GM12864 (cell line): ENCODE measurements around the gene PCLO.
"Not testable (repeated sequence)": the region's sequence is repeated elsewhere in the genome, so short reads cannot be mapped to it uniquely, and the experiment has no call there.

Source experiments
- DNase-seq: peaks from one replicate; pipeline ENCODE4 v3.0.0-alpha.2; 2011; ENCODE audit warnings: low read depth
- H3K4me3 ChIP-seq: 2 replicates; pipeline ENCODE4 v1.5.1; 2011; ENCODE audit warnings: mild to moderate bottlenecking, low read depth, low read length, control low read depth
- CTCF ChIP-seq: IDR thresholded peaks from 2 replicates; pipeline ENCODE4 v1.5.1; 2011; ENCODE audit warnings: low read depth, mild to moderate bottlenecking, moderate library complexity, low read length, control low read depth, inconsistent platforms; ENCODE audit errors: missing control alignments

The PCLO gene

DNA sequence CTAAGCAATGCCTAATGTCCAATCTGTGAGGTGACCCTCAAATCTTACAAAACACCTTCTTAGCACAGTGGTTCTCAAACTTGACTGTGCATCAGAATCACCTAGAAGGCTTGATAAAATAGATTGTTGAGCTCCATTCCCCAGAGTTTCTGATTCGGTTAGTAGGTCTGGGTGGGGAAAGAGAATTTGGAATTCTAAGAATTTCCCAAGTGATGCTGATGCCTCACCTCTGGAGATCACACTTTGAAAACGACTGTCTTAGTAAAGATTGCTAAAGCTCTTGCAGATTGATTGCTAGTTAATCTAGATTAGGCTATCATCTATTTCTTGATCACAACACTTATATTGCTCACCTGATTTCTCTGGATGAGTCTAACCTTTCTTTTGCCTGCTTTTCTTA, 126.6 kb downstream of the PCLO start:
- H3K4me3 ChIP-seq: no peak overlapping the region
- TF ChIP-seq CTCF: no peak
- no peak for DNase-seq

DNA sequence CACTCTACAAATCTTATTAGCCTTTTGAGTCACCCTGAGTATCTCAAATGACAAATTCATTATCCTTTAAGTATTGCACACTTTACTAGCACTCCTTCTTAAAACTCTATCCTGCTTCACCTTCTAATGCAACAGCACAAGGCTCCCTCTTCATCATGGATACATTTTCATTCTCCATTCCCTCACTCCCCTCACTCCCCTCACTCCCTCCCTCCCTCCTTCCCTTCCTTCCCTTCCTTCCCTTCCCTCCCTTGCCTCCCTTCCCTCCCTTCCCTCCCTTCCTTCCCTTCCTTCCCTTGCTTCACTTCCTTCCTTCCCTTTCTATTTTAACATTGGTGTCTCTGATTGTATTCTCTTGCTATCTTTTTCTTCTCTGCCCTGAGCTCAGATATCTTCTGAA, 130.5 kb downstream of the PCLO start:
- no peak overlapping the region for H3K4me3 ChIP-seq
- no peak for DNase-seq
- no peak for TF ChIP-seq CTCF

GRCh38 chr7:83023817-83024665, 138.6 kb downstream of the PCLO start:
- not testable (repeated sequence) for DNase-seq, H3K4me3 ChIP-seq

- no peak for DNase-seq
- H3K4me3 ChIP-seq: no peak overlapping the region
- no peak for TF ChIP-seq CTCF
Measured at GRCh38 chr7:83021032-83021431, 141.7 kb downstream of the PCLO start.

DNA sequence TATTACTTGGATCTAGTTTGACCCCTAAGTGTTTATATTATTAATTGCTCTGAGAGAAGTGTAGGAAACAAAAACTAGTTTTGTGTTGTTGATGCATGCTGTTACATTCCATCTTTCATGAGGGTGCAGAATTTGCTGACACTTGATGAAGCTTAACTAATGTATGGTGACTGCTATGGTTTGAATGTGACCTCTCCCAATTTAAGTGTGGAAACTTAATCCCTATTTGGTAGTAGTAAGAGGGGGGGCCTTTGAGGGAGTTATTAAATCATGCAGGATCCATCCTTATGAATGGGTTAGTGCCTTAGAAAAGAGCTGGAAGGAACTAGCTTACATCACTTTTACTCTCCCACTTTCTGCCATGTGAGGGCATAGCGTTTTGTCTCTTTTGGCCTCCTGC, 142.5 kb downstream of the PCLO start:
- no peak for DNase-seq
- H3K4me3 ChIP-seq: no peak overlapping the region

GRCh38 chr7:83015916-83016315, 146.8 kb downstream of the PCLO start:
- TF ChIP-seq CTCF: no peak
- DNase-seq: no peak
- H3K4me3 ChIP-seq: no peak overlapping the region

More for the DNA sequence above, 142.5 kb downstream of the PCLO start:
- TF ChIP-seq CTCF: no peak

DNA sequence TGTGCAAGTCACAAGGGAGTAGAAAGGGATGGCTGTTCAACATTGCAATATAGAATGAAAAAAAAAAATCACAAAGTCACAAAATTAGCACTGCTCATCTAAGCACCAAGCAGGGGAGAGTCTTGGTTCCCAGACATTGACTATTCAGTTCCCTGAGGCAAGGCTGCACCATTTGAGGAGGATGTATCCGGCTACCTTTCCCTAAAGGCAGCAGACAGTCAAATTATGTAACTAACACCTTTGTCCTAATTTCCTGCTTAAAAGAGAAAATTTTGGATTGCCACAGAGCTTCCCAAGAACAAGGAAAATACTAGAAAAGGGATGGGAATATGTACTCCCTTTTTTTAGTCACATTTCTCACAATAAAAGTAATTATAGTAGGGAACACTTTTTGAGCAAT, 148.1 kb downstream of the PCLO start:
- no peak for TF ChIP-seq CTCF
- no peak for DNase-seq
- H3K4me3 ChIP-seq: no peak overlapping the region
